OCI-LY7 (cell line): Measurements from ENCODE around the gene RARB. TPM values are rescaled to one million over a fixed set of nuclear protein-coding genes. Genes with fewer than 3 reads are reported as not detected.

ENCODE experiments used
- BruUV-seq: library from RNA; stranded (reverse); fragments of 400-500 nt; replicated peaks from 2 replicates; lab custom pipeline; 2021; lab: Mats Ljungman, UMichigan
- CTCF ChIA-PET: fragments of 300-600 bp; sonication (Branson Sonifier 250); formaldehyde crosslinking; loops from one replicate; lab custom pipeline; 2022; ENCODE audit warnings: antibody characterized with exemption; ENCODE audit not compliant: unreplicated experiment; lab: Charles Lee
- POLR2A ChIA-PET: fragments of 300-600 bp; sonication (Branson Sonifier 250); formaldehyde crosslinking; loops from one replicate; lab custom pipeline; 2022; ENCODE audit warnings: antibody characterized with exemption; lab: Charles Lee
- DNase-seq: peaks from one replicate; pipeline ENCODE4 v3.0.0-alpha.2; 2015; ENCODE audit warnings: low spot score
- H2AFZ ChIP-seq: fragments of 200-600 bp; sonication (generic), shearing (Covaris generic); 2 replicates; pipeline ENCODE4 v1.6.1; 2014; ENCODE audit warnings: mild to moderate bottlenecking, antibody characterized with exemption, low read length, moderate library complexity
- H3K27ac ChIP-seq: fragments of 200-600 bp; sonication (generic); 2 replicates; pipeline ENCODE4 v1.5.1; 2014; ENCODE audit warnings: mixed run types, low read depth, mild to moderate bottlenecking, moderate library complexity, low read length, inconsistent platforms; ENCODE audit not compliant: poor library complexity, severe bottlenecking
- H3K36me3 ChIP-seq: fragments of 200-600 bp; sonication (generic); 2 replicates; pipeline ENCODE4 v1.6.1; 2014; ENCODE audit warnings: mild to moderate bottlenecking, antibody characterized with exemption, low read length, moderate library complexity, mixed read lengths; ENCODE audit not compliant: insufficient read depth
- H3K4me1 ChIP-seq: fragments of 200-600 bp; sonication (generic); 2 replicates; pipeline ENCODE4 v1.5.1; 2014; ENCODE audit warnings: mild to moderate bottlenecking, low read length; ENCODE audit not compliant: insufficient read depth, poor library complexity, severe bottlenecking
- H3K4me2 ChIP-seq: fragments of 200-600 bp; sonication (generic); 2 replicates; pipeline ENCODE4 v1.6.1; 2014; ENCODE audit warnings: mild to moderate bottlenecking, low read length
- H3K4me3 ChIP-seq: fragments of 200-600 bp; sonication (generic); 2 replicates; pipeline ENCODE4 v1.5.1; 2014; ENCODE audit warnings: mild to moderate bottlenecking, low read depth, low read length; ENCODE audit not compliant: poor library complexity, severe bottlenecking
- H3K79me2 ChIP-seq: fragments of 200-600 bp; sonication (generic); 2 replicates; pipeline ENCODE4 v1.6.1; 2016; ENCODE audit warnings: low read depth, mild to moderate bottlenecking, low read length, moderate library complexity, mixed read lengths; ENCODE audit not compliant: insufficient read depth
- H3K9me2 ChIP-seq: fragments of 200-600 bp; sonication (generic); 2 replicates; pipeline ENCODE4 v1.6.1; 2016; ENCODE audit warnings: mild to moderate bottlenecking, low read length, mixed read lengths; ENCODE audit not compliant: insufficient read depth
- H3K9me3 ChIP-seq: fragments of 200-600 bp; sonication (generic); 2 replicates; pipeline ENCODE4 v1.6.1; 2014; ENCODE audit warnings: mild to moderate bottlenecking, mixed run types, low read length, mixed read lengths
- H4K20me1 ChIP-seq: fragments of 200-600 bp; sonication (generic); 2 replicates; pipeline ENCODE4 v1.6.1; 2014; ENCODE audit warnings: mild to moderate bottlenecking, antibody characterized with exemption, low read length, moderate library complexity, mixed read lengths; ENCODE audit not compliant: insufficient read depth
- CTCF ChIP-seq: fragments of 200-600 bp; sonication (generic); conservative IDR thresholded peaks from 2 replicates; pipeline ENCODE4 v1.5.1; 2014; ENCODE audit warnings: mild to moderate bottlenecking, antibody characterized with exemption, low read length, moderate library complexity, mixed read lengths
- EZH2phosphoT487 ChIP-seq: fragments of 200-600 bp; sonication (generic); IDR thresholded peaks from 2 replicates; pipeline ENCODE4 v1.6.1; 2018; ENCODE audit warnings: low read depth, borderline replicate concordance, mild to moderate bottlenecking, mixed run types, antibody characterized with exemption, low read length, moderate library complexity, mixed read lengths
- intact Hi-C: fragments of 100-400 bp; cut with micrococcal nuclease; formaldehyde crosslinking; loops from one replicate; pipeline ENCODE4 v1.10.0; 2022; ENCODE audit not compliant: unreplicated experiment
- total RNA-seq, 2 experiments: library from RNA; depleted of rRNA in 1 of 2; stranded (reverse); fragments of >200 nt in 1 of 2; shearing (Covaris generic) in 1 of 2; gene quantifications; 2 replicates each; pipeline ENCODE4 v1.2.3, GENCODE V29; 2014 to 2022

Gene RARB
- total RNA-seq, 2 experiments from 2014 or later = not detected

GRCh38 chr3:25441234-25441856 is 13.3 kb downstream of the RARB start:
- ChIA-PET CTCF (no interaction called here), POLR2A (no interaction called here)
- peak; percentile 98 for TF ChIP-seq CTCF
- no peak for TF ChIP-seq EZH2phosphoT487
- no peaks in the 10 kb centered on the region for H3K79me2 ChIP-seq
- no peak overlapping the region for H3K4me3 ChIP-seq
- intact Hi-C loops = no loop called here
- no peaks in the 10 kb centered on the region for H3K9me2 ChIP-seq
- H3K9me3 ChIP-seq = no peaks in the 10 kb centered on the region
- no peak overlapping the region for H3K4me2 ChIP-seq
- no peak overlapping the region for H3K27ac ChIP-seq
- no peaks in the 10 kb centered on the region for H3K36me3 ChIP-seq
- no peak overlapping the region for H2AFZ ChIP-seq
- BruUV-seq = no TSS peak
- H3K4me1 ChIP-seq = no peaks in the 10 kb centered on the region
- H4K20me1 ChIP-seq = no peaks in the 10 kb centered on the region
- peak; percentile 36 for DNase-seq

GRCh38 chr3:25442486-25442885 is 14.4 kb downstream of the RARB start:
- CTCF ChIA-PET = no interaction called here
- POLR2A ChIA-PET = no interaction called here
- no peaks in the 10 kb centered on the region for H3K36me3 ChIP-seq

More at GRCh38 chr3:25442486-25442885, 14.4 kb downstream of the RARB start:
- DNase-seq = no peak
- Histone ChIP-seq H3K4me1 (no peaks in the 10 kb centered on the region), H4K20me1 (no peaks in the 10 kb centered on the region), H3K79me2 (no peaks in the 10 kb centered on the region), H3K9me2 (no peaks in the 10 kb centered on the region), H3K27ac (no peak overlapping the region), H2AFZ (no peak overlapping the region), H3K4me3 (no peak overlapping the region), H3K9me3 (no peaks in the 10 kb centered on the region), H3K4me2 (no peak overlapping the region)
- TF ChIP-seq CTCF (no peak), EZH2phosphoT487 (no peak)
- BruUV-seq = no TSS peak
- intact Hi-C loops = no loop called here
